Liver (tissue), 3 donors: Measurements from ENCODE around the gene CDKL5.

Experiments used
- CTCF ChIP-seq: fragments of 150-350 bp; IDR thresholded peaks from 2 replicates; pipeline ENCODE4 v1.5.1; 2017; ENCODE audit warnings: improper control_type of control experiment, low read depth, low read length; ENCODE audit not compliant: missing input control
- EGR1 ChIP-seq, 2 donors: IDR thresholded peaks; 2 replicates each; pipeline ENCODE4 v1.6.1; 2016 to 2018; ENCODE audit warnings: antibody characterized with exemption in 2 of 2, low read depth in 2 of 2
- FOXA1 ChIP-seq: IDR thresholded peaks from 2 replicates; pipeline ENCODE4 v1.6.1; 2016; ENCODE audit warnings: antibody characterized with exemption
- HNF4A ChIP-seq, 2 donors: conservative IDR thresholded peaks; 2 replicates each; pipeline ENCODE4 v1.6.1; 2016; ENCODE audit warnings: antibody characterized with exemption in 2 of 2, mild to moderate bottlenecking in 2 of 2
- REST ChIP-seq: IDR thresholded peaks from 2 replicates; pipeline ENCODE4 v1.6.1; 2016; ENCODE audit warnings: antibody characterized with exemption, mild to moderate bottlenecking
- SP1 ChIP-seq: IDR thresholded peaks from 2 replicates; pipeline ENCODE4 v1.6.1; 2018; ENCODE audit warnings: antibody characterized with exemption, mild to moderate bottlenecking
- TAF1 ChIP-seq: conservative IDR thresholded peaks from 2 replicates; pipeline ENCODE4 v1.6.1; 2016; ENCODE audit warnings: antibody characterized with exemption, mild to moderate bottlenecking
- donor health status: healthy.
- donor health status: healthy.

- no peak for TF ChIP-seq FOXA1
- TF ChIP-seq CTCF, result no peak
- no peak for TF ChIP-seq HNF4A (conservative IDR thresholded peaks at IDR 0.05)
- no peak for TF ChIP-seq SP1
- TF ChIP-seq EGR1 (IDR thresholded peaks at IDR 0.05; ENCODE audit: low read depth in 2 of 2), result no peak
- no peak for TF ChIP-seq TAF1
- TF ChIP-seq REST, result no peak
Observed at GRCh38 chrX:18426004-18426320, 554 bp downstream of the CDKL5 start.
